Neural cell (in vitro differentiated cells): Measurements from ENCODE around the gene RASAL3. TPM values are rescaled to one million over a fixed set of nuclear protein-coding genes. Genes with fewer than 3 reads are reported as not detected.

ENCODE experiments used
- polyA plus RNA-seq: library from polyadenylated mRNA; depleted of rRNA; stranded (reverse); fragments of >200 nt; gene quantifications from 2 replicates; pipeline ENCODE4 v1.2.3, GENCODE V29; 2014
- small RNA-seq, 3 experiments: library from RNA; depleted of rRNA; stranded (forward); fragments of <200 nt; gene quantifications; one replicate each; pipeline ENCODE3, GENCODE V24; 2012

Gene RASAL3
- polyA plus RNA-seq, 1 donor from 2014 or later: 1.1 TPM

Small RNA genes within 50 kb of the gene (small RNA-seq; reads per million reads assigned to genes)
- 0 reads per million in 3 experiments for gene MIR1470

Other genes with a start within 250 kb of the RASAL3 start
- gene EPHX3, start 232.1 kb downstream of the RASAL3 start, polyA plus RNA-seq: not detected in 2 replicates
- gene BRD4, start 132.0 kb downstream of the RASAL3 start, polyA plus RNA-seq: 3.6 and 5.8 TPM in 2 replicates
- gene AKAP8, start 84.8 kb downstream of the RASAL3 start, polyA plus RNA-seq: 22.7 and 25.4 TPM in 2 replicates
- gene AKAP8L, start 45.6 kb downstream of the RASAL3 start, polyA plus RNA-seq: 280 and 281 TPM in 2 replicates
- gene WIZ, start 14.6 kb downstream of the RASAL3 start, polyA plus RNA-seq: 13.0 and 19.6 TPM in 2 replicates
- gene PGLYRP2, start 15.0 kb upstream of the RASAL3 start, polyA plus RNA-seq: not detected in 2 replicates
- not detected in 2 replicates for gene CYP4F22, start 44.0 kb upstream of the RASAL3 start, polyA plus RNA-seq
- gene CYP4F8, start 150.7 kb upstream of the RASAL3 start, polyA plus RNA-seq: not detected in 2 replicates
- not detected in 2 replicates for gene CYP4F3, start 176.4 kb upstream of the RASAL3 start, polyA plus RNA-seq
- not detected in 2 replicates for gene CYP4F12, start 208.5 kb upstream of the RASAL3 start, polyA plus RNA-seq